ENCODE results near the gene LIPT2.

LIPT2 gene

GRCh38 chr11:74504100-74504691 lies 10.7 kb upstream of the LIPT2 start:
- H3K4me3 ChIP-seq (ENCODE audit: low read length), result no peak overlapping the region
- DNase-seq (ENCODE audit: low read depth), result no peak
- TF ChIP-seq, protein P1, sequence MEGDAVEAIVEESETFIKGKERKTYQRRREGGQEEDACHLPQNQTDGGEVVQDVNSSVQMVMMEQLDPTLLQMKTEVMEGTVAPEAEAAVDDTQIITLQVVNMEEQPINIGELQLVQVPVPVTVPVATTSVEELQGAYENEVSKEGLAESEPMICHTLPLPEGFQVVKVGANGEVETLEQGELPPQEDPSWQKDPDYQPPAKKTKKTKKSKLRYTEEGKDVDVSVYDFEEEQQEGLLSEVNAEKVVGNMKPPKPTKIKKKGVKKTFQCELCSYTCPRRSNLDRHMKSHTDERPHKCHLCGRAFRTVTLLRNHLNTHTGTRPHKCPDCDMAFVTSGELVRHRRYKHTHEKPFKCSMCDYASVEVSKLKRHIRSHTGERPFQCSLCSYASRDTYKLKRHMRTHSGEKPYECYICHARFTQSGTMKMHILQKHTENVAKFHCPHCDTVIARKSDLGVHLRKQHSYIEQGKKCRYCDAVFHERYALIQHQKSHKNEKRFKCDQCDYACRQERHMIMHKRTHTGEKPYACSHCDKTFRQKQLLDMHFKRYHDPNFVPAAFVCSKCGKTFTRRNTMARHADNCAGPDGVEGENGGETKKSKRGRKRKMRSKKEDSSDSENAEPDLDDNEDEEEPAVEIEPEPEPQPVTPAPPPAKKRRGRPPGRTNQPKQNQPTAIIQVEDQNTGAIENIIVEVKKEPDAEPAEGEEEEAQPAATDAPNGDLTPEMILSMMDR (IDR thresholded peaks at IDR 0.05; ENCODE audit: insufficient read depth, low read depth, low read length, missing control alignments), result no peak

DNA sequence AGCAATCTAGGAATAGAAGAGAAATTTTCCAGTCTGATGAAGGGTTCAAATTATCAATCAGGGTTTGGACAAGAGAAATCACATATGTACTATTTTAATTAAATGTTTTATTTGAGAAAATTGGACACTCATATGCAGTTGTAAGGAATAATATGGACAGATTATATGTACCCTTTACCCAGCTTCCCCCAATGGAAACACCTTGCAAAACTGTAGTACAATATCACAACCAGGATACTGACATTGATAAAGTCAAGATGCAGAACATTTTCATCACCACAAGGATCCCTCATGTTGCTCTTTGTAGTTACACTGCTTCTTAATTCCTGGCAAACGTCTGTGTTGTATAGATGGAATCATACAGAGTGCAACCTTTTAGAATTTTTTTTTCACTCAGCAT lies 1.4 kb upstream of the LIPT2 start:
- no peak for DNase-seq (ENCODE audit: low read depth)
- TF ChIP-seq, protein P1 (IDR thresholded peaks at IDR 0.05; ENCODE audit: insufficient read depth, low read depth, low read length, missing control alignments), result no peak

GRCh38 chr11:74493791-74494630 lies 487 bp upstream of the LIPT2 start:
- TF ChIP-seq, protein P1 (IDR thresholded peaks at IDR 0.05; ENCODE audit: insufficient read depth, low read depth, low read length, missing control alignments), result no peak
- DNase-seq (ENCODE audit: low read depth), result peak; percentile 91
- H3K4me3 ChIP-seq (ENCODE audit: low read length), result peak overlapping the region; percentile 61

More for the DNA sequence above, 1.4 kb upstream of the LIPT2 start:
- no peak overlapping the region for H3K4me3 ChIP-seq (ENCODE audit: low read length)

- no peak overlapping the region for H3K4me3 ChIP-seq (ENCODE audit: low read length)
- TF ChIP-seq, protein P1 (IDR thresholded peaks at IDR 0.05; ENCODE audit: insufficient read depth, low read depth, low read length, missing control alignments), result no peak
- no peak for DNase-seq (ENCODE audit: low read depth)
Observed at GRCh38 chr11:74492084-74492483, 1.4 kb downstream of the LIPT2 start.

GRCh38 chr11:74490941-74491340 lies 2.6 kb downstream of the LIPT2 start:
- TF ChIP-seq, protein P1 (IDR thresholded peaks at IDR 0.05; ENCODE audit: insufficient read depth, low read depth, low read length, missing control alignments), result no peak
- H3K4me3 ChIP-seq (ENCODE audit: low read length), result no peak overlapping the region
- no peak for DNase-seq (ENCODE audit: low read depth)

- DNase-seq (ENCODE audit: low read depth), result peak; percentile 33
- H3K4me3 ChIP-seq (ENCODE audit: low read length), result no peak overlapping the region
- TF ChIP-seq, protein P1 (IDR thresholded peaks at IDR 0.05; ENCODE audit: insufficient read depth, low read depth, low read length, missing control alignments), result no peak
Observed at GRCh38 chr11:74487875-74488274, 5.6 kb downstream of the LIPT2 start.
